GM12878 (cell line): ENCODE measurements around the gene LARP4. TPM values are rescaled to one million over a fixed set of nuclear protein-coding genes. Genes with fewer than 3 reads are reported as not detected.

Experiments
- ATAC-seq: fragments of 200-7000 bp; cut with Tn5 transposase; 3 replicates; pipeline ENCODE4 v1.9.1; 2020; ENCODE audit warnings: mild to moderate bottlenecking, moderate library complexity
- BruUV-seq: library from RNA; stranded (reverse); fragments of 400-500 nt; replicated peaks from 2 replicates; lab custom pipeline; 2021; lab: Mats Ljungman, UMichigan
- CTCF ChIA-PET: fragments of 300-600 bp; sonication (Branson Sonifier 250); formaldehyde crosslinking; extraction: SDS; loops from one replicate; lab custom pipeline; 2021; ENCODE audit warnings: inconsistent platforms; lab: Yijun Ruan, JAX
- POLR2A ChIA-PET: fragments of 350-600 bp; formaldehyde crosslinking; extraction: SDS; loops from one replicate; lab custom pipeline; 2021; ENCODE audit warnings: inconsistent platforms; lab: Charles Lee
- RAD21 ChIA-PET: fragments of 300-600 bp; sonication (Branson Sonifier 250); formaldehyde crosslinking; loops from one replicate; lab custom pipeline; 2023; ENCODE audit warnings: antibody characterized with exemption; ENCODE audit not compliant: unreplicated experiment; lab: Charles Lee
- SMC1A ChIA-PET: fragments of 300-600 bp; sonication (Branson Sonifier 250); formaldehyde crosslinking; loops from one replicate; lab custom pipeline; 2023; ENCODE audit not compliant: unreplicated experiment, uncharacterized antibody; lab: Charles Lee
- DNase-seq: peaks from one replicate; pipeline ENCODE4 v3.0.0-alpha.2; 2011; ENCODE audit warnings: low read depth, low spot score
- FAIRE-seq: peaks from 3 replicates; lab custom pipeline; 2011; peaks lifted over from hg19 to GRCh38; lab: Jason Lieb, UNC
- H2AFZ ChIP-seq: 2 replicates; pipeline ENCODE4 v1.6.0; 2011; ENCODE audit warnings: low read depth, low read length, control low read depth; ENCODE audit not compliant: control insufficient read depth
- H3K27ac ChIP-seq: 2 replicates; pipeline ENCODE4 v1.5.1; 2011; ENCODE audit warnings: control low read depth; ENCODE audit not compliant: control insufficient read depth, insufficient read depth
- H3K27me3 ChIP-seq, 2 experiments: replicated peaks in 1 of 2; 2 replicates each; pipeline versions ENCODE4 v1.6.0 to v1.6.1; 2011; ENCODE audit warnings: low read length in 1 of 2; ENCODE audit not compliant: control insufficient read depth in 2 of 2, insufficient read depth in 2 of 2
- H3K36me3 ChIP-seq, 2 experiments: 2 replicates each; pipeline ENCODE4 v1.5.1; 2011; ENCODE audit warnings: low read length in 1 of 2; ENCODE audit not compliant: control insufficient read depth in 2 of 2, insufficient read depth in 2 of 2
- H3K4me1 ChIP-seq: 2 replicates; pipeline ENCODE4 v1.6.1; 2011; ENCODE audit warnings: mild to moderate bottlenecking, low read length, moderate library complexity, mixed read lengths; ENCODE audit not compliant: control insufficient read depth, insufficient read depth
- H3K4me2 ChIP-seq: 2 replicates; pipeline ENCODE4 v1.6.0; 2011; ENCODE audit warnings: control low read depth; ENCODE audit not compliant: control insufficient read depth, insufficient read depth
- H3K4me3 ChIP-seq: fragments of 200-600 bp; sonication (generic); 2 replicates; pipeline ENCODE4 v1.5.1; 2016
- H3K79me2 ChIP-seq: 2 replicates; pipeline ENCODE4 v1.6.0; 2011; ENCODE audit warnings: low read length; ENCODE audit not compliant: control insufficient read depth, insufficient read depth
- H3K9ac ChIP-seq: 2 replicates; pipeline ENCODE4 v1.8.0; 2011; ENCODE audit warnings: low read length, control low read depth, mixed read lengths; ENCODE audit not compliant: control insufficient read depth, insufficient read depth
- H3K9me3 ChIP-seq: replicated peaks from 3 replicates; pipeline ENCODE4 v1.5.1; 2011; ENCODE audit warnings: mild to moderate bottlenecking, low read length; ENCODE audit not compliant: control insufficient read depth, insufficient read depth
- H4K20me1 ChIP-seq: 2 replicates; pipeline ENCODE4 v1.6.0; 2011; ENCODE audit not compliant: control insufficient read depth, insufficient read depth
- CBX5 ChIP-seq: sonication (generic); IDR thresholded peaks from 2 replicates; pipeline ENCODE4 v1.6.1; 2016; ENCODE audit warnings: low read depth, moderate library complexity, mild to moderate bottlenecking, inconsistent platforms
- ESRRA ChIP-seq: IDR thresholded peaks from 2 replicates; pipeline ENCODE4 v1.6.1; 2012; ENCODE audit warnings: mild to moderate bottlenecking, low read length, improper control_type of control experiment
- IKZF1 ChIP-seq: fragments of 450-650 bp; conservative IDR thresholded peaks from 2 replicates; pipeline ENCODE4 v1.6.1; 2017; ENCODE audit warnings: antibody characterized with exemption, mild to moderate bottlenecking
- IRF3 ChIP-seq: fragments of 450-650 bp; IDR thresholded peaks from 2 replicates; pipeline ENCODE4 v1.6.1; 2014; ENCODE audit warnings: mild to moderate bottlenecking
- IRF5 ChIP-seq: fragments of 450-650 bp; IDR thresholded peaks from 2 replicates; pipeline ENCODE4 v1.6.1; 2017; ENCODE audit warnings: borderline replicate concordance
- NBN ChIP-seq: fragments of 450-650 bp; IDR thresholded peaks from 2 replicates; pipeline ENCODE4 v1.6.1; 2016
- NFYB ChIP-seq: IDR thresholded peaks from 2 replicates; pipeline ENCODE4 v1.6.1; 2011; ENCODE audit warnings: low read depth, mild to moderate bottlenecking, low read length, improper control_type of control experiment, moderate library complexity; ENCODE audit not compliant: insufficient read depth
- NR2F1 ChIP-seq: fragments of 450-650 bp; conservative IDR thresholded peaks from 2 replicates; pipeline ENCODE4 v1.6.1; 2017; ENCODE audit warnings: mild to moderate bottlenecking
- NRF1 ChIP-seq: conservative IDR thresholded peaks from 2 replicates; pipeline ENCODE4 v1.6.1; 2011; ENCODE audit warnings: mild to moderate bottlenecking, low read depth, low read length, improper control_type of control experiment
- PRDM15 ChIP-seq: fragments of 450-650 bp; formaldehyde crosslinking; IDR thresholded peaks from 2 replicates; pipeline ENCODE4 v1.4.0; 2020; ENCODE audit warnings: mild to moderate bottlenecking, moderate library complexity
- RAD21 ChIP-seq: IDR thresholded peaks from 2 replicates; pipeline ENCODE4 v1.6.1; 2011; ENCODE audit warnings: mild to moderate bottlenecking, low read depth, low read length, moderate library complexity; ENCODE audit not compliant: insufficient read depth
- RAD51 ChIP-seq: fragments of 450-650 bp; IDR thresholded peaks from 2 replicates; pipeline ENCODE4 v1.6.1; 2016; ENCODE audit warnings: moderate library complexity, mild to moderate bottlenecking, inconsistent platforms
- RUNX3 ChIP-seq: IDR thresholded peaks from 2 replicates; pipeline ENCODE4 v1.6.1; 2012; ENCODE audit warnings: low read length, inconsistent platforms
- ZZZ3 ChIP-seq: IDR thresholded peaks from 2 replicates; pipeline ENCODE4 v1.6.1; 2011; ENCODE audit warnings: low read depth; ENCODE audit not compliant: control insufficient read depth, insufficient read length
- WGBS: methylation state at CpG from one replicate; pipeline ENCODE4 v1.1.6; 2016; ENCODE audit warnings: low lambda C conversion rate; ENCODE audit not compliant: insufficient replicate concordance, insufficient coverage; ENCODE audit errors: missing lambda C conversion rate; 5-methylcytosine and 5-hydroxymethylcytosine counted together
- in situ Hi-C: fragments of 300-500 bp; cut with MboI; formaldehyde crosslinking; loops from 9 replicates; pipeline ENCODE4 v1.14.3; 2018; ENCODE audit warnings: mixed read lengths
- intact Hi-C: fragments of 100-400 bp; cut with micrococcal nuclease; formaldehyde crosslinking; loops from one replicate; pipeline ENCODE4 v1.14.2; 2022; ENCODE audit not compliant: unreplicated experiment
- polyA plus RNA-seq, 11 experiments: library from polyadenylated mRNA; depleted of rRNA in 4 of 11; unstranded in 6 of 11; stranded (reverse) in 5 of 11; fragments of >200 nt; fragmentation: Nextera tagmentation in 4 of 11; fragmentation: Illumina TruSeq in 1 of 11; extraction: Ambion mirVana in 4 of 11; extraction: Trizol in 1 of 11; gene quantifications; 1 replicate in 1 of 11; 2 replicates in 10 of 11; pipeline versions ENCODE4 v1.2.1 to v1.2.3, GENCODE V29; 2011 to 2016; ENCODE audit warnings: inconsistent platforms in 2 of 11, missing spikeins in 2 of 11, low read depth in 1 of 11
- total RNA-seq, 4 experiments: library from RNA; depleted of rRNA in 3 of 4; stranded (reverse); fragments of >200 nt in 3 of 4; fragmentation: Illumina TruSeq in 1 of 4; extraction: Trizol in 1 of 4; gene quantifications; 2 replicates each; pipeline versions ENCODE4 v1.2.1 to v1.2.3, GENCODE V29; 2013 to 2021

LARP4 gene
- total and polyA plus RNA-seq, 10 of the 15 experiments (the other 5 are each of a cell fraction or from before 2014, with no cell fraction given) = 24.1 to 72.6 (median 35.6) TPM

- Histone ChIP-seq H3K36me3 (no peaks in the 10 kb centered on the region; a peak in 1 of 4 replicates), H3K27me3 (no peaks in the 10 kb centered on the region), H3K4me1 (peaks cover 66% of the 10 kb centered on the region), H3K4me2 (peak overlapping the region; percentile 26), H3K9ac (peak overlapping the region; percentile 16; the same call in 1 of the 2 replicates), H3K4me3 (peak overlapping the region; percentile 15; the same call in 1 of the 2 replicates), H3K27ac (peak overlapping the region; percentile 75), H2AFZ (peak overlapping the region; percentile 1), H3K79me2 (peaks cover 89% of the 10 kb centered on the region), H4K20me1 (no peaks in the 10 kb centered on the region), H3K9me3 (no peaks in the 10 kb centered on the region)
- POLR2A ChIA-PET = interaction anchor here (0.9 to 4.2 kb wide), 7 partner anchors 10 to 117 kb away, joined by 4 to 58 read pairs (median 5); partner anchors contain the start of gene DIP2B
- CTCF ChIA-PET = interaction anchor here (1.0 to 7.5 kb wide), 8 partner anchors 10 to 406 kb away, joined by 3 to 86 read pairs (median 5); partner anchors contain the start of genes COX14 and DIP2B
- RAD21 ChIA-PET = interaction anchor here (0.6 to 5.3 kb wide), 10 partner anchors 10 to 700 kb away, joined by 3 to 96 read pairs (median 6); partner anchors contain the start of genes DIP2B and POU6F1
- intact Hi-C loops = loop anchor here (5.0 kb wide), 1 partner anchor 60 kb away; no protein-coding TSS in a partner anchor
- peak; percentile 84 for DNase-seq
- 2% methylated on average over 3 of the region's 3 CpGs for WGBS
- peak; percentile 86 for ATAC-seq
- FAIRE-seq = peak; percentile 74
- SMC1A ChIA-PET = interaction anchor here (0.6 to 5.5 kb wide), 9 partner anchors 9 to 872 kb away, joined by 3 to 85 read pairs (median 3); no protein-coding TSS in a partner anchor
- no TSS peak for BruUV-seq
- in situ Hi-C loops = no loop called here
- TF ChIP-seq NR2F1 = no peak
- peak; percentile 80; the same call in 1 of the 2 replicates for TF ChIP-seq NBN
- no peak for TF ChIP-seq NFYB
- no peak for TF ChIP-seq ESRRA
- TF ChIP-seq ZZZ3 = no peak
- TF ChIP-seq IRF3 = no peak
- no peak for TF ChIP-seq PRDM15 (CRISPR knock-in tag)
- no peak for TF ChIP-seq RAD21
- no peak for TF ChIP-seq CBX5
- no peak for TF ChIP-seq NRF1
- no peak for TF ChIP-seq IRF5
- TF ChIP-seq IKZF1 = peak; percentile 70; the same call in 1 of the 2 replicates
- TF ChIP-seq RAD51 = peak; percentile 36; the same call in 1 of the 2 replicates
- peak; percentile 3; the same call in 1 of the 2 replicates for TF ChIP-seq RUNX3
Measured at GRCh38 chr12:50517421-50518048, 116.8 kb downstream of the LARP4 start.
